Measurements from ENCODE around the gene ATP11A.
"Not testable (repeated sequence)": the region's sequence is repeated elsewhere in the genome, so short reads cannot be mapped to it uniquely, and the experiment has no call there.

DNA sequence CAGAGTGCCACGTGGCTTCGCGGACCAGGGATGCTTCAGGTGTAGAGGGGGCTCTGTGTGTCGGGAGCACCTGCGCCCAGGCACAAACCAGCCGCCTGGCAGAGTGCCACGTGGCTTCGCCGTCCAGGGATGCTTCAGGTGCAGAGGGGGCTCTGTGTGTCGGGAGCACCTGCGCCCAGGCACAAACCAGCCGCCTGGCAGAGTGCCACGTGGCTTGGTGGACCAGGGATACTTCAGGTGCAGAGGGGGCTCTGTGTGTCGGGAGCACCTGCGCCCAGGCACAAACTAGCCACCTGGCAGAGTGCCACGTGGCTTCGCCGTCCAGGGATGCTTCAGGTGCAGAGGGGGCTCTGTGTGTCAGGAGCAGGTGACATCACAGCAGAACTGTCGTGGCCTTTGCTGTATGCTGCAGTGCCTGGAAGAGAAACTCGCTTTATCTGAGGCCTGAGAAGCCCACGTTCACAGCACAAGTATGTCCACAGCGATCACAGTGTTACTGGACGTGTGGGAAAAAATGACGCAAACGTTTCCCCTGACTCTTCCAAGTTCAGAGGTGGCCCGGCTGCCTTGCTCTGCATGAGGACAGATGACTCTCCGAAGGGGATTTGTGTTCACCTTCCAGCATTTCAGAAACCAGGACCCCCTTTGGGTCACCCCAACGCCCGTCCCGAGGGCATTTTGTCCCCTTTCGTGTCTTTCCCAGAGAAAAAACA lies 151.6 kb downstream of the ATP11A start:
- TF ChIP-seq, protein P1, sequence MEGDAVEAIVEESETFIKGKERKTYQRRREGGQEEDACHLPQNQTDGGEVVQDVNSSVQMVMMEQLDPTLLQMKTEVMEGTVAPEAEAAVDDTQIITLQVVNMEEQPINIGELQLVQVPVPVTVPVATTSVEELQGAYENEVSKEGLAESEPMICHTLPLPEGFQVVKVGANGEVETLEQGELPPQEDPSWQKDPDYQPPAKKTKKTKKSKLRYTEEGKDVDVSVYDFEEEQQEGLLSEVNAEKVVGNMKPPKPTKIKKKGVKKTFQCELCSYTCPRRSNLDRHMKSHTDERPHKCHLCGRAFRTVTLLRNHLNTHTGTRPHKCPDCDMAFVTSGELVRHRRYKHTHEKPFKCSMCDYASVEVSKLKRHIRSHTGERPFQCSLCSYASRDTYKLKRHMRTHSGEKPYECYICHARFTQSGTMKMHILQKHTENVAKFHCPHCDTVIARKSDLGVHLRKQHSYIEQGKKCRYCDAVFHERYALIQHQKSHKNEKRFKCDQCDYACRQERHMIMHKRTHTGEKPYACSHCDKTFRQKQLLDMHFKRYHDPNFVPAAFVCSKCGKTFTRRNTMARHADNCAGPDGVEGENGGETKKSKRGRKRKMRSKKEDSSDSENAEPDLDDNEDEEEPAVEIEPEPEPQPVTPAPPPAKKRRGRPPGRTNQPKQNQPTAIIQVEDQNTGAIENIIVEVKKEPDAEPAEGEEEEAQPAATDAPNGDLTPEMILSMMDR (conservative IDR thresholded peaks at IDR 0.05; ENCODE audit: low read depth, low read length), result not testable (repeated sequence)
- not testable (repeated sequence) for TF ChIP-seq EZH2 (IDR thresholded peaks at IDR 0.05; ENCODE audit: borderline replicate concordance, low read depth, low read length, poor library complexity, severe bottlenecking)
